ENCODE results near the gene WDHD1. TPM values are rescaled to one million over a fixed set of nuclear protein-coding genes. Genes with fewer than 3 reads are reported as not detected.

Gene WDHD1
- total RNA-seq, 2 donors from 2014 or later: 3.0 to 5.1 TPM

- TF ChIP-seq, protein P1, sequence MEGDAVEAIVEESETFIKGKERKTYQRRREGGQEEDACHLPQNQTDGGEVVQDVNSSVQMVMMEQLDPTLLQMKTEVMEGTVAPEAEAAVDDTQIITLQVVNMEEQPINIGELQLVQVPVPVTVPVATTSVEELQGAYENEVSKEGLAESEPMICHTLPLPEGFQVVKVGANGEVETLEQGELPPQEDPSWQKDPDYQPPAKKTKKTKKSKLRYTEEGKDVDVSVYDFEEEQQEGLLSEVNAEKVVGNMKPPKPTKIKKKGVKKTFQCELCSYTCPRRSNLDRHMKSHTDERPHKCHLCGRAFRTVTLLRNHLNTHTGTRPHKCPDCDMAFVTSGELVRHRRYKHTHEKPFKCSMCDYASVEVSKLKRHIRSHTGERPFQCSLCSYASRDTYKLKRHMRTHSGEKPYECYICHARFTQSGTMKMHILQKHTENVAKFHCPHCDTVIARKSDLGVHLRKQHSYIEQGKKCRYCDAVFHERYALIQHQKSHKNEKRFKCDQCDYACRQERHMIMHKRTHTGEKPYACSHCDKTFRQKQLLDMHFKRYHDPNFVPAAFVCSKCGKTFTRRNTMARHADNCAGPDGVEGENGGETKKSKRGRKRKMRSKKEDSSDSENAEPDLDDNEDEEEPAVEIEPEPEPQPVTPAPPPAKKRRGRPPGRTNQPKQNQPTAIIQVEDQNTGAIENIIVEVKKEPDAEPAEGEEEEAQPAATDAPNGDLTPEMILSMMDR (IDR thresholded peaks at IDR 0.05): no peak
- no peak for TF ChIP-seq POLR2AphosphoS5 (IDR thresholded peaks at IDR 0.05)
- no peak for TF ChIP-seq POLR2A (IDR thresholded peaks at IDR 0.05)
- DNase-seq (ENCODE audit: low spot score): no peak
- H3K4me1 ChIP-seq (replicated peaks): no peaks in the 10 kb centered on the region
- WGBS: 80% methylated on average over 1 of the region's 1 CpG
- intact Hi-C loops (cut with DNase I): no loop called here
- H3K27ac ChIP-seq: no peak overlapping the region
- no peak overlapping the region for H3K4me3 ChIP-seq
- H3K36me3 ChIP-seq: no peaks in the 10 kb centered on the region
- H3K9me3 ChIP-seq: no peaks in the 10 kb centered on the region
- no peaks in the 10 kb centered on the region for H3K27me3 ChIP-seq (replicated peaks; ENCODE audit: insufficient read depth)
Measured at GRCh38 chr14:54933006-54933405, 93.9 kb downstream of the WDHD1 start.

GRCh38 chr14:54931598-54932340 lies 95.1 kb downstream of the WDHD1 start:
- Histone ChIP-seq H3K4me1 (replicated peaks) (no peaks in the 10 kb centered on the region), H3K27me3 (replicated peaks; ENCODE audit: insufficient read depth) (no peaks in the 10 kb centered on the region), H3K36me3 (no peaks in the 10 kb centered on the region), H3K4me3 (no peak overlapping the region), H3K27ac (no peak overlapping the region), H3K9me3 (no peaks in the 10 kb centered on the region)
- WGBS: 93% methylated on average over 3 of the region's 3 CpGs
- TF ChIP-seq POLR2A (IDR thresholded peaks at IDR 0.05) (no peak), POLR2AphosphoS5 (IDR thresholded peaks at IDR 0.05) (no peak)
- TF ChIP-seq, protein P1 (IDR thresholded peaks at IDR 0.05): no peak
- intact Hi-C loops (cut with DNase I): no loop called here
- no peak for DNase-seq (ENCODE audit: low spot score)

- intact Hi-C loops (cut with DNase I): no loop called here
- no peak for TF ChIP-seq POLR2A (IDR thresholded peaks at IDR 0.05)
- Histone ChIP-seq H3K36me3 (no peaks in the 10 kb centered on the region), H3K27me3 (replicated peaks; ENCODE audit: insufficient read depth) (no peaks in the 10 kb centered on the region), H3K4me3 (no peak overlapping the region), H3K27ac (no peak overlapping the region), H3K4me1 (replicated peaks) (no peaks in the 10 kb centered on the region), H3K9me3 (no peaks in the 10 kb centered on the region)
- no peak for DNase-seq (ENCODE audit: low spot score)
- 95% methylated on average over 1 of the region's 1 CpG for WGBS
Measured at GRCh38 chr14:54931101-54931500, 95.8 kb downstream of the WDHD1 start.

DNA sequence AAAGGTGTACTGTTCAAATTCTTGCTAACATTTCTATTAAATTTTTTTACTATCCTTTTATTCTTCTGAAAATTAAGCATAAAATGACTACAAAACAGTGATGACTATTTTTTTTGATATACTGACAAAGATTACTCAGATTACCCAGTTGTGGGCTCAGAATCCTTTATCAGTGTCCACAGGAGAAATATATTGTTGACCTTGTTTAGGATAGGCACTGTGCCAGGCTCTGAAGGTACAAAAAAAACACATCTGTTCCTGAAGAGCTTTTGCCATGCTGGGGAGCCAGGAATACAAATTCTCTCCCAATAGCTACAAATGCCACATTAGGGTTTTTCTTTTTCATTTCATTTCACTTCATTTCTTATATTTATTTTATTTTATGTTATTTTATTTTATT lies 97.3 kb downstream of the WDHD1 start:
- no peak overlapping the region for H3K27ac ChIP-seq
- intact Hi-C loops (cut with DNase I): no loop called here

GRCh38 chr14:54928216-54928615 lies 98.7 kb downstream of the WDHD1 start:
- Histone ChIP-seq H3K27ac (no peak overlapping the region), H3K4me1 (replicated peaks) (no peaks in the 10 kb centered on the region), H3K4me3 (no peak overlapping the region), H3K36me3 (no peaks in the 10 kb centered on the region), H3K27me3 (replicated peaks; ENCODE audit: insufficient read depth) (no peaks in the 10 kb centered on the region), H3K9me3 (no peaks in the 10 kb centered on the region)
- no peak for DNase-seq (ENCODE audit: low spot score)
- intact Hi-C loops (cut with DNase I): no loop called here
- no peak for TF ChIP-seq POLR2AphosphoS5 (IDR thresholded peaks at IDR 0.05)
- TF ChIP-seq, protein P1 (IDR thresholded peaks at IDR 0.05): no peak
- no peak for TF ChIP-seq POLR2A (IDR thresholded peaks at IDR 0.05)

More for the DNA sequence above, 97.3 kb downstream of the WDHD1 start:
- H3K4me3 ChIP-seq: no peak overlapping the region
- no peaks in the 10 kb centered on the region for H3K9me3 ChIP-seq
- TF ChIP-seq POLR2AphosphoS5 (IDR thresholded peaks at IDR 0.05) (no peak), POLR2A (IDR thresholded peaks at IDR 0.05) (no peak)
- TF ChIP-seq, protein P1 (IDR thresholded peaks at IDR 0.05): no peak
- H3K4me1 ChIP-seq (replicated peaks): no peaks in the 10 kb centered on the region
- no peak for DNase-seq (ENCODE audit: low spot score)
- no peaks in the 10 kb centered on the region for H3K36me3 ChIP-seq
- no peaks in the 10 kb centered on the region for H3K27me3 ChIP-seq (replicated peaks; ENCODE audit: insufficient read depth)
